Esophagus squamous epithelium (tissue), 5 donors: ENCODE data around the gene DOK5. TPM values are rescaled to one million over a fixed set of nuclear protein-coding genes. Genes with fewer than 3 reads are reported as not detected.
"Not testable (repeated sequence)": the region's sequence is repeated elsewhere in the genome, so short reads cannot be mapped to it uniquely, and the experiment has no call there.

Experiments used
- DNase-seq: peaks from one replicate; lab custom pipeline; 2025; lab: John Stamatoyannopoulos, UW
- H3K27ac ChIP-seq, 4 donors: fragments of 200-600 bp; sonication (generic); one replicate each; pipeline ENCODE4 v1.5.1; 2016 to 2019; ENCODE audit warnings: mild to moderate bottlenecking in 1 of 4
- H3K27me3 ChIP-seq, 4 donors: fragments of 200-600 bp; sonication (generic); 1 replicate in 3 of 4; 2 replicates in 1 of 4; pipeline versions ENCODE4 v1.5.1 to v1.6.0; 2017 to 2021; ENCODE audit warnings: antibody characterized with exemption in 1 of 4
- H3K36me3 ChIP-seq, 3 donors: fragments of 200-600 bp; sonication (generic); one replicate each; pipeline ENCODE4 v1.5.1; 2016 to 2019
- H3K4me1 ChIP-seq, 3 donors: fragments of 200-600 bp; sonication (generic); one replicate each; pipeline ENCODE4 v1.5.1; 2017 to 2019
- H3K4me3 ChIP-seq, 4 donors: fragments of 200-600 bp; sonication (generic); 1 replicate in 3 of 4; 2 replicates in 1 of 4; pipeline ENCODE4 v1.5.1; 2016 to 2019; ENCODE audit warnings: mild to moderate bottlenecking in 2 of 4, moderate library complexity in 1 of 4
- H3K9me3 ChIP-seq, 3 donors: fragments of 200-600 bp; sonication (generic); one replicate each; pipeline ENCODE4 v1.5.1; 2016 to 2019
- CTCF ChIP-seq, 6 experiments: fragments of 450-650 bp in 4 of 6; fragments of 200-600 bp in 2 of 6; sonication (generic) in 2 of 6; IDR thresholded peaks; one replicate each; pipeline ENCODE4 v1.5.1; 2016 to 2019; ENCODE audit warnings: antibody characterized with exemption in 6 of 6, mild to moderate bottlenecking in 4 of 6, moderate library complexity in 4 of 6
- POLR2A ChIP-seq, 4 donors: fragments of 450-650 bp; IDR thresholded peaks; one replicate each; pipeline ENCODE4 v1.6.1; 2017; ENCODE audit warnings: antibody characterized with exemption in 4 of 4, mild to moderate bottlenecking in 4 of 4, moderate library complexity in 3 of 4
- WGBS, 2 donors: methylation state at CpG; one replicate each; pipeline ENCODE4 v1.1.5; 2018; 5-methylcytosine and 5-hydroxymethylcytosine counted together
- intact Hi-C: fragments of 100-400 bp; cut with DNase I; formaldehyde crosslinking; loops from one replicate; pipeline ENCODE4 v1.15.0; 2022
- total RNA-seq, 4 donors: library from RNA; depleted of rRNA; stranded (reverse); fragments of >200 nt; gene quantifications; one replicate each; pipeline ENCODE4 v1.1.0, GENCODE V29; 2016
- donor health status: DM: yes; HTN: yes; CAD: no.

The DOK5 gene
- total RNA-seq, 4 donors from 2014 or later, result 0.38 to 1.3 TPM; not detected in 2

GRCh38 chr20:54479138-54479906 lies 3.9 kb downstream of the DOK5 start:
- Histone ChIP-seq H3K36me3 (no peaks in the 10 kb centered on the region), H3K4me3 (no peak overlapping the region), H3K27ac (no peak overlapping the region), H3K27me3 (peaks cover 0 to 70% (median 8%) of the 10 kb centered on the region in 4 donors), H3K9me3 (no peaks in the 10 kb centered on the region), H3K4me1 (peaks cover 3 to 25% (median 13%) of the 10 kb centered on the region in 3 donors)
- WGBS, 2 donors, result 31 to 43% methylated on average over 9 of the region's 9 CpGs
- intact Hi-C loops, result no loop called here
- no peak for DNase-seq
- no peak for TF ChIP-seq POLR2A (IDR thresholded peaks at IDR 0.05)
- TF ChIP-seq CTCF (IDR thresholded peaks at IDR 0.05), result no peak

GRCh38 chr20:54479937-54480336 lies 4.5 kb downstream of the DOK5 start:
- H3K4me3 ChIP-seq, DNase-seq, intact Hi-C loops, H3K9me3 ChIP-seq, H3K36me3 ChIP-seq, H3K27ac ChIP-seq: not testable (repeated sequence)
- 68 to 78% methylated on average over 6 to 7 of the region's 7 CpGs for WGBS, 2 donors
- Histone ChIP-seq H3K27me3 (peaks cover 0 to 63% (median 8%) of the 10 kb centered on the region in 4 donors), H3K4me1 (peaks cover 3 to 24% (median 13%) of the 10 kb centered on the region in 3 donors)

- Histone ChIP-seq H3K27ac (no peak overlapping the region), H3K9me3 (no peaks in the 10 kb centered on the region), H3K4me1 (peaks cover 0 to 9% (median 1%) of the 10 kb centered on the region in 3 donors), H3K36me3 (no peaks in the 10 kb centered on the region), H3K27me3 (peaks cover 0 to 48% (median 3%) of the 10 kb centered on the region in 4 donors), H3K4me3 (no peak overlapping the region)
- 87 to 91% methylated on average over 4 of the region's 4 CpGs for WGBS, 2 donors
- TF ChIP-seq POLR2A (IDR thresholded peaks at IDR 0.05), result no peak
- no peak for TF ChIP-seq CTCF (IDR thresholded peaks at IDR 0.05)
- no peak for DNase-seq
- intact Hi-C loops, result no loop called here
Observed at GRCh38 chr20:54481442-54481841, 6.0 kb downstream of the DOK5 start.

- TF ChIP-seq POLR2A (IDR thresholded peaks at IDR 0.05) (no peak), CTCF (IDR thresholded peaks at IDR 0.05) (no peak)
- intact Hi-C loops, result no loop called here
- Histone ChIP-seq H3K4me1 (no peaks in the 10 kb centered on the region), H3K36me3 (no peaks in the 10 kb centered on the region), H3K9me3 (no peaks in the 10 kb centered on the region), H3K4me3 (no peak overlapping the region), H3K27me3 (peaks cover 0 to 9% (median 0%) of the 10 kb centered on the region in 4 donors), H3K27ac (no peak overlapping the region)
- WGBS, 2 donors, result 70 to 81% methylated on average over 8 of the region's 8 CpGs
- no peak for DNase-seq
Observed at GRCh38 chr20:54485631-54486030, 10.2 kb downstream of the DOK5 start.

- WGBS, 2 donors, result 40 to 52% methylated on average over 4 of the region's 4 CpGs
- no peak for TF ChIP-seq CTCF (IDR thresholded peaks at IDR 0.05)
- H3K36me3 ChIP-seq, result no peaks in the 10 kb centered on the region
- H3K9me3 ChIP-seq, result no peaks in the 10 kb centered on the region
- H3K27ac ChIP-seq, result no peak overlapping the region
- no peak for DNase-seq
- intact Hi-C loops, result no loop called here
- no peaks in the 10 kb centered on the region for H3K4me1 ChIP-seq
- H3K4me3 ChIP-seq, result no peak overlapping the region
- H3K27me3 ChIP-seq, result peaks cover 0 to 3% (median 0%) of the 10 kb centered on the region in 4 donors
Observed at GRCh38 chr20:54486585-54486984, 11.2 kb downstream of the DOK5 start.
